Measurements from ENCODE around the gene STARD13. TPM values are rescaled to one million over a fixed set of nuclear protein-coding genes. Genes with fewer than 3 reads are reported as not detected.

STARD13 gene
- total RNA-seq, 1 donor from 2014 or later = 36.4 TPM

DNA sequence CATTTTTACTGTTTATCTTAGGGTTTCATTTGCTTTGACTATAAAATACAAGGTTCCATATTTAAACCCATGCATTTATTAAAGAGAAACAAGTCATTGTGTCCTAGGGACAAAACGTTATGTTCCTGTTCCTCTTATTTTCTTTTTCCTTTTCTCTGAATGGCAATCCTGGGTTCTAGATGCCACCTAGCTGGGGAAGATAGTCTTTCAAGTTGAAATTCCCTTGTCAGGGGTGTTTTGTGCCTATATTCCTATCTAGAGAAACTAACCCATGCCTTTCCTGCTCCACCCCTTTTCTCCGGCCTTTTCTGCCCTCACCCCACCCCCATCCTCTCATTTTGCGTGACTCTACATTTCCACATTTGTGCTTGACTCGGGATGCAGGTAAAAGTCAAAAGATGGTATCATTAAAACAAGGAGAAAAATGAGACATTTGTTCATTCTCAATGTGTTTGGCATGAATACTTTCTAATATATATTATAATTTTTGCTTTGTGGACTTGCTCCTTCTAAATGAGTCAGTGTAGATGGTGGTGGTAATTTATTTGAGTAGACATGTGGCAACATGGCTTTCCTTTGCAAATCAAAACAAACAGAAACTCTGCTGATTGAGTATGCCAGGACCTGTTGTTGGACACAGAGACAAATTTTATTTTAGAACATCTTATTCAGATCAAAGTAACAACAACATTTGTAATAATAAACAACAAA is 26.8 kb upstream of the STARD13 start:
- DNase-seq = no peak
- intact Hi-C loops (cut with DNase I) = no loop called here
- ATAC-seq (ENCODE audit: poor library complexity) = peak; percentile 58

DNA sequence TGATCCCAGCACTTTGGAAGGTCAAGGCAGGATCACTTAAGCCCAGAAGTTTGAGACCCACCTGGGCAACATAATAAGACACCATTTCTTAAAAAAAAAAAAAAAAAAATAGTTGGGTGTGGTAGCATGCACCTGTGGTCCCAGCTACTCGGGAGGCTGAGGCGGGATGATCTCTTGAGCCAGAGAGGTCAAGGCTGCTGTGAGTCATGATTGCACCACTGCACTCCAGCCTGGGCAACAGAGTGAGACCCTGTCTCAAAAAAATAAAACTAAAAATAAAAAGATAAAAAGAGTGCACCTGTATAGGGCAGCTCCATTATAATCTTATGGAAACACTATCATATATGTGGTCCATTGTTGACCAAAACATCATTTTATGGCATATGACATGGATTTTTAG is 25.5 kb upstream of the STARD13 start:
- intact Hi-C loops (cut with DNase I) = no loop called here
- ATAC-seq (ENCODE audit: poor library complexity) (no peak), DNase-seq (no peak)

DNA sequence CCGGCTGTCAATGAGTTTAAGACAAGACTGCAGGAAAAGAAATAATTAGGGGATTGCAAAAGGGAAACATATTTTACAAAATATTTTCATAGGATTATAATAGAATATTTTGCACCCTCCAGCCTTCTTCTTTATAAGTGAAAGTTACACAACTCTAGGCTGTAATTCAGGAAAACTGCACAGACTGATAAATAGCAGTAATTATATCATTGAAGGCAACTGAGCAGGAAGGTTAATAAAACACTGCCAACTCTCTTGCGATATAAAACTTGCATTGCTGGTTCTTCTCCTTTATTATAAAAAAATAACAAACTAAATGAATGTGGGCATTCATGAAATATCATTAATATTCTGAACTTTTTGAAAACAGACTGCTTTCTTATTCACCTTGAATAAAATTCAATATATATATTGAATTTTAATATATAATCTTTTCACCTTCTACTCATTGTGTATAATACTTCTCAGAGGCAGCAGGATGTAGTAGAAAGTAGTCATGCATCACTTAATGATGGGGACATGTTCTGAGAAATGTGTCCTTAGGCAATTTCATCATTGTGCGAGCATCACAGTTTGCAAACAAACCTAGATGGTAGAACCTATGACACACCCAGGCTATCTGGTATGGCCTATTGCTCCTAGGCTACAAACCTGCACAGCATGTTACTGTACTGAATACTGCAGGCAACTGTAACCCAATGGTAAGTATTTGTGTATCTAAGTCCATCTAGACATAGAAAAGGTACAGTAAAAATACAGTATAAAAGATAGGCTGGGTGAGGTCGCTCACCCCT is 24.9 kb upstream of the STARD13 start:
- DNase-seq (no peak), ATAC-seq (ENCODE audit: poor library complexity) (no peak)
- intact Hi-C loops (cut with DNase I) = no loop called here

DNA sequence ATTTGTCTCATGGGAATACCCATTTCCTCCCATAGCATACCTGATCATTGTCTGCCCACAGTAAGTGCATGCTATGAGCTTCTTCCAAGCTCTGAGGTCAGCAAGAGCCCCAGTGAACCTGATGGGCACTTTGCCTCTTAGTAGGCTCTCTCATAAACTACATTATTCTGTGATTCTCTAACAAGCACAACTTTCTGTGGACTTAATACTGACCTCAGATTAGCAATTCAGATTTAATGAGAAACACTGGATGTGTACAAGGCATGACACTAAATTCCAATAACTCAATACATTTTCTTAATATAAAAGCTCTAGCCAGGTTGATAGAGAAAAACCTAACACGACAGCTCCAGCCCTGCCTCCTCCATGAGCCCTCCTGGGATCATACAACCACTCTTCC is 23.3 kb upstream of the STARD13 start:
- no peak for ATAC-seq (ENCODE audit: poor library complexity)
- intact Hi-C loops (cut with DNase I) = no loop called here
- no peak for DNase-seq

DNA sequence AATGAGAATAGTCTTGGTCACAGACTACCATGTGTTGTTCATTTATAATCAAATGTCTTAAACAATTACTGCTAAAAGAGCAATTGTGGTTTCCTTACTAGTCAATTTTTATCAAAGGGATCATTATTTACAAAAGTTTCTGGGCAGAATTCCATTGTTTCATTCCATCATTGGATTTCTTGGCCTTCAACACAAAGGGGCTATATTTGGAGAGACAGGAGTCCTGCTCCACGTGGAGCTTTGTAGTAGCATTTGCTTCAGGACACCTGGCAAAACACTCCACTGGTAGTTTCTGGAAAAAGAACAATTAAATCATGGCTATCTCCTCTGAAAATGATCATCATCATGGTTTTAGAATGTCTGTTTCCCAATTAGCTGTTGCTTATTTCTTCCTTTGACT is 22.3 kb upstream of the STARD13 start:
- intact Hi-C loops (cut with DNase I) = no loop called here
- no peak for ATAC-seq (ENCODE audit: poor library complexity)
- no peak for DNase-seq

- intact Hi-C loops (cut with DNase I) = no loop called here
- ATAC-seq (ENCODE audit: poor library complexity) = peak; percentile 18
Measured at GRCh38 chr13:33303855-33304597, 18.5 kb upstream of the STARD13 start.

GRCh38 chr13:33299626-33300025 is 14.1 kb upstream of the STARD13 start:
- DNase-seq (no peak), ATAC-seq (ENCODE audit: poor library complexity) (no peak)
- intact Hi-C loops (cut with DNase I) = no loop called here

More at GRCh38 chr13:33303855-33304597, 18.5 kb upstream of the STARD13 start:
- DNase-seq = no peak

GRCh38 chr13:33296793-33297425 is 11.4 kb upstream of the STARD13 start:
- DNase-seq (no peak), ATAC-seq (ENCODE audit: poor library complexity) (no peak)
- intact Hi-C loops (cut with DNase I) = no loop called here

- DNase-seq = no peak
- no peak for ATAC-seq (ENCODE audit: poor library complexity)
- intact Hi-C loops (cut with DNase I) = no loop called here
Measured at GRCh38 chr13:33292712-33293111, 7.2 kb upstream of the STARD13 start.

GRCh38 chr13:33290421-33290965 is 4.9 kb upstream of the STARD13 start:
- no peak for DNase-seq
- no peak for ATAC-seq (ENCODE audit: poor library complexity)
- intact Hi-C loops (cut with DNase I) = no loop called here

- no peak for DNase-seq
- intact Hi-C loops (cut with DNase I) = loop anchor here (10.0 kb wide), 2 partner anchors 55 to 255 kb away; no protein-coding TSS in a partner anchor
- peak; percentile 40 for ATAC-seq (ENCODE audit: poor library complexity)
Measured at GRCh38 chr13:33289966-33290365, 4.4 kb upstream of the STARD13 start.

DNA sequence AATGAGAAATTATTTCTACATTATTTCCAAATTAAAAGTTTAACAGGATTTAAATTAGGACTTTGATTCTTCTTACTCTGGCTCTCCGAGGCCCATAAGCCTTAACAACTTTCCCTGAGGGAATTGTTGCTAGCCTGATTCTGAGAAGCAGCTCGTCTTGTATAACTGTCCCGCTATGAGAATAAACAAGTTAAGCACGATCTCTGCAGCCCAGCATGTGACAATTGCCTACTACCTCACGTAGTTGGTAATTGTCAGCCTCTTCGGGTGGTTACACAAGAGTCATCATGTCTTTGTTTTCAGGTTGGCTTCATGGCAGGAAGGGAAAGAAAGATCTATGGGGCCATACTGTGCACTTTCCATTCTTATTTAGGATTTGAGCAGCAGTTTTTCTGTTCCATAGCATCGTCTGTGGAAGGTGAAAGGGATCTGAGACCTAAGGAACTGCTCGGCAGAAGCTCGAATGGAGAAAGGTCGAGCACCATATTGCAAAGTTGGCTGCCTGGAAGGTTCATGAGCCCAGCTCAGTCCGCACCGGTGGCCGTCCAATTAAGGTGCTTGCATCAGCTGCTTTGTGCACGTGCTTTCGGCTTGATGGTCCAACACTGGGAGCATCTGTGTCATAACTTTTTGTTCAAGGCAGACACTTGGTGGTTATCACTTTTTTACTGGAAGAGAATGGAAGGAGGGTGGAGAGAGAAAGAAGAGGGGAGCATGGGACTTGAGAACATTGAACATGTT is 1.8 kb upstream of the STARD13 start:
- ATAC-seq (ENCODE audit: poor library complexity) (no peak), DNase-seq (no peak)
- intact Hi-C loops (cut with DNase I) = loop anchor here (2.0 to 10.0 kb wide), 3 partner anchors 53 to 257 kb away; no protein-coding TSS in a partner anchor

- intact Hi-C loops (cut with DNase I) = loop anchor here (2.0 to 10.0 kb wide), 3 partner anchors 51 to 259 kb away; no protein-coding TSS in a partner anchor
- no peak for DNase-seq
- no peak for ATAC-seq (ENCODE audit: poor library complexity)
Measured at GRCh38 chr13:33286128-33286527, 573 bp upstream of the STARD13 start.

DNA sequence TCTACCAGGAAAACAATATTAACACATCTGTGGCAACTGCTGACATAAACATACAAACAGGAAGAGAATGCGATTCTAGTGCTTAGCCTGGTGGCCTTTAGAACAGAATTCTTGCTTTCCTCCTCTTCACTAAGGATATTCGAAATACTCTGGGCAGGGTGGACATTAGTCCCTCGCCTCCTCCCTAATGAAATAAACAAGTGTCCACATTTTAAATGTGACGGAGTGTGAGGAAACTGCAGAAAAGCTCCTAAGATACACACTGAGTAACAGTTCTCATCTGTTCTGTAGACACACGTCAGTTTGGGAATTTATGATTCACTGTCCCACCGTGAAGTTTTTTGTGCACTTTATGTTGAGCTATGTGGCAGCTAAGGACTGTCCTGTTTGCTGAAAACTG is 639 bp downstream of the STARD13 start:
- DNase-seq (no peak), ATAC-seq (ENCODE audit: poor library complexity) (peak; percentile 35)
- intact Hi-C loops (cut with DNase I) = loop anchor here (10.0 kb wide), 2 partner anchors 50 to 260 kb away; no protein-coding TSS in a partner anchor

GRCh38 chr13:33284031-33284430 is 1.5 kb downstream of the STARD13 start:
- ATAC-seq (ENCODE audit: poor library complexity) (no peak), DNase-seq (no peak)
- intact Hi-C loops (cut with DNase I) = loop anchor here (10.0 kb wide), 2 partner anchors 49 to 261 kb away; no protein-coding TSS in a partner anchor

DNA sequence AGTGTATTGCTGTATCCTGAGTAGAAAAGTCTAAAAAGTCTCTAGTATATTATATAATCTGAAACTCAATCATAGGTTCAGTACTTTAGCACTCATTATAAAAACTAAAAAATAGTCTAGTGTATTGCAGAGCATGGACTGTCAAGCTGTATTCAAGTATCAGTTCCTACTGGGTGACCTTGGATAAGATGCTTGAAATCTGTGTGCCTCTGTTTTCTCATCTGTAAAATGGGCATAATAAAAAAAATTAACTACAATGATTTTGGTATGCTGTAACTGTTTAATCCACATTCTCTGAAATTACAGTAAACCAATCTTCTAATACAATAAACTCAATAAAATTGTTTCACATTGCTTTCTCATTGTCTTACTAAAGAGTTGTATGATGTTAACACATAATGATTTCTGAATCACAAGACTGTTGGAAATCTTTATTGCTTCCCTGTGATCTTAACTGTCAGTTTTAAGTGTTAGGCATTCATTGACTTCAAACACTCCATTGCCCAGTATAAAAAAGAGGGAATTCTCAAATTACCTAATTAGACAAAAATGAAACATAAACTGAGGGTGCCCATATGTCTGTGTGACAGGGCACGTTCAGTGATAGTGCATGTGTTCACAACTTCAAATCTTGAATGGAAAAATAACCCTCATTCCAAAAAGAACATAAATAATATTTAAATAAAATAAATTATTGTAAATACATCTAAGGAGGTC is 2.2 kb downstream of the STARD13 start:
- DNase-seq (no peak), ATAC-seq (ENCODE audit: poor library complexity) (no peak)
- intact Hi-C loops (cut with DNase I) = loop anchor here (10.0 kb wide), 2 partner anchors 49 to 261 kb away; no protein-coding TSS in a partner anchor

Data from Right ventricle myocardium superior (tissue), 1 donor.